LNCaP clone FGC (cell line): Measurements from ENCODE around the gene ARGLU1.

ENCODE experiments used
- DNase-seq: peaks from one replicate; pipeline ENCODE4 v3.0.0-alpha.2; 2011; ENCODE audit warnings: low read depth
- H3K4me3 ChIP-seq: 2 replicates; pipeline ENCODE4 v1.5.1; 2011; ENCODE audit warnings: mild to moderate bottlenecking, low read depth, low read length, control low read depth
- TF ChIP-seq, protein P1 (sequence below): IDR thresholded peaks from 2 replicates; pipeline ENCODE4 v1.5.1; 2012; ENCODE audit warnings: mild to moderate bottlenecking; ENCODE audit not compliant: control insufficient read depth, insufficient read depth; ENCODE audit errors: extremely low read depth

ARGLU1 gene

DNA sequence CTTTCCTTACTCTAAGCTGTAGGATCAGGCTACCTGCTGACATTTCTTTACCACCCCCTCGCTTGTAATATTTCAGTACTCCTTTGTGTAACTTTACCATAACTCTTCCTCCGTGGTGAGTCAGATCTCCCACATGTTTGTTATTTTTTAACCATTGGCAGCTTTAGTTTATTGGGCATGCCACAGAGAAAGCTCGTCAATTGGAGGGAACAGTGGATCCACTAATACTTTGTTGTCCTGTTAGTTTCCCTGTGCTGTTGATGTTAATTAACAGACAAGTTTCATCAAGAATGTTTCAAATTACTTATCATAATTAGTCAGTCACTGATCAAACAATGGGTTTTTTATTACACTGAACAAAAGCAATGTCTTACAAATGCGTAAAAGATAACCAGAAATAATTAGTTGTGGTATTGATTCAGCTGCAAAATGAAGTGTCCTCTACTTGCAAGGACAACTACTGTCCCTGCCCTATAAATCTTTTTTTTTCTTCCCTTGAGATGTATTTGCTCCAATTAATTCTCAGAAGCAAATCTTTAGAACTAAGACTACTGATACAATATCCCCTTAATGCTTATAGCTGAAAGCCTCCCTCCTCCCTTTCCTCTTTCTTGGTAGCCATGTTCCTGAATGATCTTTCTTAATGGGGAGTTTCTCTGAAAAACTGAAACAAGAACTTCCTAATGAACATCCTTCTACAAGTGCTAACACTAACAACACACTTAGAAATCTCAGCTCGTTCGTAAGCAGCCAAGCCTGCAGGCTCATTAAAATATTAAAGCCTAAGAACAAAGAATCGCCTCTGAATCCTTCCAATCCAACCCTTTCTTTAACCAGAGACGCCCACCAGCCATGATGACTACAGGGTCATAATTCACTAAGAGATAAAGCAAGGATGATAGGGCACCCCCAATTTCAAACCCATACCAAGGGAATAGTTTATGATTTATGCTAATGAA, 54.6 kb downstream of the ARGLU1 start:
- TF ChIP-seq, protein P1, sequence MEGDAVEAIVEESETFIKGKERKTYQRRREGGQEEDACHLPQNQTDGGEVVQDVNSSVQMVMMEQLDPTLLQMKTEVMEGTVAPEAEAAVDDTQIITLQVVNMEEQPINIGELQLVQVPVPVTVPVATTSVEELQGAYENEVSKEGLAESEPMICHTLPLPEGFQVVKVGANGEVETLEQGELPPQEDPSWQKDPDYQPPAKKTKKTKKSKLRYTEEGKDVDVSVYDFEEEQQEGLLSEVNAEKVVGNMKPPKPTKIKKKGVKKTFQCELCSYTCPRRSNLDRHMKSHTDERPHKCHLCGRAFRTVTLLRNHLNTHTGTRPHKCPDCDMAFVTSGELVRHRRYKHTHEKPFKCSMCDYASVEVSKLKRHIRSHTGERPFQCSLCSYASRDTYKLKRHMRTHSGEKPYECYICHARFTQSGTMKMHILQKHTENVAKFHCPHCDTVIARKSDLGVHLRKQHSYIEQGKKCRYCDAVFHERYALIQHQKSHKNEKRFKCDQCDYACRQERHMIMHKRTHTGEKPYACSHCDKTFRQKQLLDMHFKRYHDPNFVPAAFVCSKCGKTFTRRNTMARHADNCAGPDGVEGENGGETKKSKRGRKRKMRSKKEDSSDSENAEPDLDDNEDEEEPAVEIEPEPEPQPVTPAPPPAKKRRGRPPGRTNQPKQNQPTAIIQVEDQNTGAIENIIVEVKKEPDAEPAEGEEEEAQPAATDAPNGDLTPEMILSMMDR, result no peak

DNA sequence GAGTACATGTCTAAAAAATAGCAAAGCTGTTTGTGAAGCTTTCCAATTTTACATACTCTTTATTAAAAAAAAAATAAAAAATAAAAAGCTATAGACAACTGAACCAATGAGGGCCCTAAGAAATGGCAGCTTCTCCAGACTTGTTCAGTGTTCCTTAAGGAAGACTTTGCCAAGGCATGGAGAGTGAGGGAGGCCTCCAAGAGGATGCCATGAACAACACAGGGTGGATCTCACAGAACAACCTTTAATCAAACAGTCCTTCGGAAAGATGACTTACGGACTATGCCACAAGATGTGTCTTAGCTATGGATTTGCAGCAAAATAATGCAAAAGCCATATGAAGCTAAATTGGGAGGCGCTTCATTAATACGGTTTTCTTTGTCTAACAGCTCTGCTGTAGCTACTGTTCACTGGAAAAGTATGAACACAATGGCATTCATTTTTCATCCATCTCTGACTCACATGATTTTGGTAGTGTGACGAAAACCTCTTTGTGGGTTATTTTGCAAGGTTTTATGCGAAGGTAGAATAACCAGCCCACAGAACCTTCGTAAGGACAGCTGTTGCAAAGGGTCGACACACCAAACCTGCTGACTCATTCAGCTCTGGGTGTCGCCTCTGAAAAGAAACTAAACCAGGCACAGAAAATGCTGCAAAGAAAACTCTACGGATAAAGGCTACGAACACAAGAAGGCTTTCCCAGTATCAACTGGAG, 60.2 kb downstream of the ARGLU1 start:
- no peak for DNase-seq
- TF ChIP-seq, protein P1, result no peak
- no peak overlapping the region for H3K4me3 ChIP-seq

More for the DNA sequence above, 54.6 kb downstream of the ARGLU1 start:
- DNase-seq, result no peak
- H3K4me3 ChIP-seq, result no peak overlapping the region

DNA sequence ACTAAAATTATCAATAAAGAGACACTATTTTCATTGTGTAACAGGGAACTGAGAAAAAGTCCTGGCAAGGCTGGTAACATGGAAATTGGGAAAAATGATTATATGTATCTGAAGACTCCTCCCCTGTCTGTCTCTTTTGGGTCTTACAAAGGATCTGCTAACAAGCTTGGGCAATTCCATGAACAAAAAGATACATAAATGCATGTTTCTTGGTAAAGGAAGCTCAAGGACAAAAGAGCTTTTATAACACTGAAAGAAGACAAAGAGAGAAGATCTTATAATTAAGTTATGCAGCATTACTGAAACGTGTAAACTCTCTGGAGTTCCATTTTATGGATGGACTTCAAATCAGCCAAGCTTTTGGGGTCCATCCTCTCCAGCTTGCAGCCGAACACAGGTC, 61.7 kb downstream of the ARGLU1 start:
- TF ChIP-seq, protein P1, result no peak
- no peak overlapping the region for H3K4me3 ChIP-seq
- no peak for DNase-seq

DNA sequence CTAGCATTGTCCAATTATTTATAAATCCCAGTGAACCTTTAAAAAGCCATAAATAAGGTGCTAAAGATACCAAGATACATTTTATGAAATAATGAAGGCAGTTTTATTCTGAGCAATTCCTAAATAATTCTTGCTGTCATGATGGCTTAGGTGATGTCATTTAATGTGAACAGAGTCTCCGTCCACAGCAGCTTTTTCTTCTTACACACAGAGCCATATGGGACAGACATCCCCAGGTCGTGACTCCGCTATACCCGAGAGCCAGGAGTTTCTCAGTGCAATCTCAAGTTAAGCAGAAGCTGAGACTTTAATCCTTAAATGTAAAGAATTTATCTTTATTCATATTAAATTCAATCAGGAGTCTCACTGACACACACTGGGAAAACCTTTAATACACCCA, 62.2 kb downstream of the ARGLU1 start:
- DNase-seq, result no peak
- no peak overlapping the region for H3K4me3 ChIP-seq
- TF ChIP-seq, protein P1, result no peak

DNA sequence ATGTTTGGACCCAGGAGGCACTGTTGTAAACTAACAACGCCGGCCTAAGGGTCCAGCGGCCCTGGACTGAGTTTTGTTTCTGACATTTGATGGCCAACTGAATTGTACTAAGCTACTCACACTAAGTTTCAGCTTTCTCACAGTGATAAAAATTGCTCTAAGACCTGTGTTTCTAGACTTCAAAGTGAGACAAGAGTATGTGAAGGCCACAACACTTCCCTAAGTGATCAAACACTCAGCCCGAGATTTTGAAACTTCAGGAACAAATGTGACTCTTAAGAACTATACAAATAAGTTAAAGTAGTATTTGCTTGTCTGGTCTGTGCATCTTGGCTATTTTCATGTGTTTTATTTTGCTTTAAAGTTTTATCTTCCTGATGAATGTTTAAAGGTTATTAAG, 62.6 kb downstream of the ARGLU1 start:
- no peak for DNase-seq
- no peak overlapping the region for H3K4me3 ChIP-seq
- TF ChIP-seq, protein P1, result no peak

DNA sequence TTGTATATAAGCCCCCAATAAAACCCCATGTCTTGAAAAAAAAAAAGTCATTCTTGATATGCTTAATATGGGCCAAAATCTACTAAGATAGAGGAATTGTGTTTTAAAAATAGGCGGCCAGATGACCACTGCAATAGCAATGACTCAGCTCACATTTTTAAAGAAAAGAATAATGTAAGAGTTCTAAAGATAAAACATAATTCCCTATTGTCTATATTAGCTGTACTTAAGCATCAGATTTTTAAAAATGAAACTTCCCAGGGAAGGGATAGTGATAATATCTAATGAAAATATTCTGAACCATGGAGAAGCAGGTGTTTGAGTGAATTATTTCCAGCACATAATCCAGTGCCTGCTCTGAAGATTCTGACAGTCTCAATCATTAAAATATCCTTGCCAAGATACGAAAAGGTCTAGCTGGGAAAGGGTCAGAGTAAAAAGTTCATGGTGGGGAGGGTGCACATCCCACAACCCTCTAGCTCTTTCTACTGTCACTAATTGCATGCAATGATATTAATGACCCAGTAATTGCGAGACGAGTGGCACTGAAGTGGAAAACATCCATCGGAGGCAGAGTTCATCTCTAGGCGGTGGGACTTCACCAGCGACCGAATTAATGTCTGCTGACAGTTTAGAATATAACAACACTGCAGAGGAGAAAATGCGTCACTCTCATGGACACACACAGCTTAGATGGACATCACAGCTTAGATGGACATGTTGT, 64.0 kb downstream of the ARGLU1 start:
- no peak overlapping the region for H3K4me3 ChIP-seq
- no peak for DNase-seq
- TF ChIP-seq, protein P1, result no peak
